Colon (tissue), 2 donors: ENCODE data around the gene PRIMA1.

ENCODE experiments used
- FAIRE-seq: peaks from 2 replicates; lab custom pipeline; 2012; peaks lifted over from hg19 to GRCh38; lab: Jason Lieb, UNC
- donor health status: control.
- donor health status: control.

The PRIMA1 gene

GRCh38 chr14:93753647-93754046 is 34.6 kb downstream of the PRIMA1 start:
- FAIRE-seq = no peak

- FAIRE-seq = no peak
Observed at GRCh38 chr14:93752980-93753561, 35.2 kb downstream of the PRIMA1 start.

GRCh38 chr14:93751946-93752655 is 36.2 kb downstream of the PRIMA1 start:
- no peak for FAIRE-seq

GRCh38 chr14:93749076-93749420 is 39.2 kb downstream of the PRIMA1 start:
- no peak for FAIRE-seq

GRCh38 chr14:93748208-93749075 is 39.8 kb downstream of the PRIMA1 start:
- no peak for FAIRE-seq

GRCh38 chr14:93747560-93747959 is 40.7 kb downstream of the PRIMA1 start:
- FAIRE-seq = no peak

- FAIRE-seq = no peak
Observed at GRCh38 chr14:93747102-93747501, 41.2 kb downstream of the PRIMA1 start.

GRCh38 chr14:93745603-93746273 is 42.5 kb downstream of the PRIMA1 start:
- FAIRE-seq = no peak

GRCh38 chr14:93744876-93745275 is 43.4 kb downstream of the PRIMA1 start:
- no peak for FAIRE-seq

GRCh38 chr14:93744176-93744575 is 44.1 kb downstream of the PRIMA1 start:
- no peak for FAIRE-seq

- FAIRE-seq = no peak
Observed at GRCh38 chr14:93743270-93744060, 44.8 kb downstream of the PRIMA1 start.

- FAIRE-seq = no peak
Observed at GRCh38 chr14:93742761-93743160, 45.5 kb downstream of the PRIMA1 start.

GRCh38 chr14:93741556-93742230 is 46.6 kb downstream of the PRIMA1 start:
- FAIRE-seq = no peak

GRCh38 chr14:93737634-93738033 is 50.7 kb downstream of the PRIMA1 start:
- no peak for FAIRE-seq

- no peak for FAIRE-seq
Observed at GRCh38 chr14:93736378-93737014, 51.8 kb downstream of the PRIMA1 start.

GRCh38 chr14:93735206-93735605 is 53.1 kb downstream of the PRIMA1 start:
- FAIRE-seq = no peak

GRCh38 chr14:93734086-93734822 is 54.0 kb downstream of the PRIMA1 start:
- FAIRE-seq = no peak

GRCh38 chr14:93733631-93734030 is 54.7 kb downstream of the PRIMA1 start:
- FAIRE-seq = no peak

GRCh38 chr14:93733231-93733630 is 55.1 kb downstream of the PRIMA1 start:
- no peak for FAIRE-seq

- no peak for FAIRE-seq
Observed at GRCh38 chr14:93732524-93732923, 55.8 kb downstream of the PRIMA1 start.
